ENCODE measurements around the gene MACROD1. TPM values are rescaled to one million over a fixed set of nuclear protein-coding genes. Genes with fewer than 3 reads are reported as not detected.

MACROD1 gene
- total and polyA plus RNA-seq, 10 of the 15 experiments (the other 5 are each of a cell fraction or from before 2014, with no cell fraction given) = 1.2 to 22.7 (median 11.3) TPM; not detected in 1

- CTCF ChIA-PET = interaction anchor here (0.5 to 1.4 kb wide), 3 partner anchors 8 to 192 kb away, joined by 3 to 4 read pairs (median 3); partner anchors contain the start of gene MACROD1
- RAD21 ChIA-PET (ENCODE audit: unreplicated experiment) = interaction anchor here (0.5 to 1.3 kb wide), 5 partner anchors 11 to 136 kb away, joined by 3 read pairs; partner anchors contain the start of gene MARK2
- H3K4me1 ChIP-seq (ENCODE audit: control insufficient read depth, insufficient read depth, low read length) = peaks cover 8% of the 10 kb centered on the region
- intact Hi-C loops (cut with micrococcal nuclease; ENCODE audit: unreplicated experiment) (no loop called here), in situ Hi-C loops (cut with MboI) (no loop called here)
- H3K27me3 ChIP-seq (replicated peaks in 1 of 2; ENCODE audit: control insufficient read depth in 2 of 2, insufficient read depth in 2 of 2, low read length in 1 of 2) = no peaks in the 10 kb centered on the region
- POLR2A ChIA-PET = interaction anchor here (0.8 to 2.4 kb wide), 3 partner anchors 9 to 14 kb away, joined by 4 to 11 read pairs (median 4); partner anchors contain the start of gene OTUB1
- ATAC-seq = peak; percentile 98
- peaks cover 39% of the 10 kb centered on the region for H3K79me2 ChIP-seq (ENCODE audit: control insufficient read depth, insufficient read depth, low read length)
- H4K20me1 ChIP-seq (ENCODE audit: control insufficient read depth, insufficient read depth) = no peaks in the 10 kb centered on the region
- peak within 1 kb of the TSS; percentile 96 for H3K27ac ChIP-seq (ENCODE audit: control insufficient read depth, insufficient read depth)
- peak within 1 kb of the TSS; percentile 99 for H3K9ac ChIP-seq (ENCODE audit: control insufficient read depth, insufficient read depth, low read length)
- BruUV-seq (replicated peaks) = TSS peak; percentile 88
- peak within 1 kb of the TSS; percentile 99 for H3K4me2 ChIP-seq (ENCODE audit: control insufficient read depth, insufficient read depth)
- WGBS (ENCODE audit: insufficient coverage, insufficient replicate concordance, low lambda C conversion rate, missing lambda C conversion rate) = under 1% methylated on average over 67 of the region's 67 CpGs
- H2AFZ ChIP-seq (ENCODE audit: control insufficient read depth, low read depth, low read length) = peak within 1 kb of the TSS; percentile 71
- DNase-seq (ENCODE audit: low read depth, low spot score) = peak; percentile 99
- H3K36me3 ChIP-seq (ENCODE audit: control insufficient read depth in 2 of 2, insufficient read depth in 2 of 2, low read length in 1 of 2) = peaks cover 5 to 10% of the 10 kb centered on the region in 2 experiments
- SMC1A ChIA-PET (ENCODE audit: uncharacterized antibody, unreplicated experiment) = no interaction called here
- H3K9me3 ChIP-seq (replicated peaks; ENCODE audit: control insufficient read depth, insufficient read depth, low read length) = no peaks in the 10 kb centered on the region
- peak within 1 kb of the TSS; percentile 100 for H3K4me3 ChIP-seq
- FAIRE-seq = peak; percentile 100
- no peak for TF ChIP-seq SRF (IDR thresholded peaks at IDR 0.05; ENCODE audit: low read depth in 2 of 2, low read length in 2 of 2)
- no peak for TF ChIP-seq MYB (IDR thresholded peaks at IDR 0.05; ENCODE audit: borderline replicate concordance, low read depth, low read length)
- peak; percentile 87 for TF ChIP-seq TAF1 (IDR thresholded peaks at IDR 0.05; ENCODE audit: borderline replicate concordance, low read depth, low read length)
- TF ChIP-seq, protein P1, sequence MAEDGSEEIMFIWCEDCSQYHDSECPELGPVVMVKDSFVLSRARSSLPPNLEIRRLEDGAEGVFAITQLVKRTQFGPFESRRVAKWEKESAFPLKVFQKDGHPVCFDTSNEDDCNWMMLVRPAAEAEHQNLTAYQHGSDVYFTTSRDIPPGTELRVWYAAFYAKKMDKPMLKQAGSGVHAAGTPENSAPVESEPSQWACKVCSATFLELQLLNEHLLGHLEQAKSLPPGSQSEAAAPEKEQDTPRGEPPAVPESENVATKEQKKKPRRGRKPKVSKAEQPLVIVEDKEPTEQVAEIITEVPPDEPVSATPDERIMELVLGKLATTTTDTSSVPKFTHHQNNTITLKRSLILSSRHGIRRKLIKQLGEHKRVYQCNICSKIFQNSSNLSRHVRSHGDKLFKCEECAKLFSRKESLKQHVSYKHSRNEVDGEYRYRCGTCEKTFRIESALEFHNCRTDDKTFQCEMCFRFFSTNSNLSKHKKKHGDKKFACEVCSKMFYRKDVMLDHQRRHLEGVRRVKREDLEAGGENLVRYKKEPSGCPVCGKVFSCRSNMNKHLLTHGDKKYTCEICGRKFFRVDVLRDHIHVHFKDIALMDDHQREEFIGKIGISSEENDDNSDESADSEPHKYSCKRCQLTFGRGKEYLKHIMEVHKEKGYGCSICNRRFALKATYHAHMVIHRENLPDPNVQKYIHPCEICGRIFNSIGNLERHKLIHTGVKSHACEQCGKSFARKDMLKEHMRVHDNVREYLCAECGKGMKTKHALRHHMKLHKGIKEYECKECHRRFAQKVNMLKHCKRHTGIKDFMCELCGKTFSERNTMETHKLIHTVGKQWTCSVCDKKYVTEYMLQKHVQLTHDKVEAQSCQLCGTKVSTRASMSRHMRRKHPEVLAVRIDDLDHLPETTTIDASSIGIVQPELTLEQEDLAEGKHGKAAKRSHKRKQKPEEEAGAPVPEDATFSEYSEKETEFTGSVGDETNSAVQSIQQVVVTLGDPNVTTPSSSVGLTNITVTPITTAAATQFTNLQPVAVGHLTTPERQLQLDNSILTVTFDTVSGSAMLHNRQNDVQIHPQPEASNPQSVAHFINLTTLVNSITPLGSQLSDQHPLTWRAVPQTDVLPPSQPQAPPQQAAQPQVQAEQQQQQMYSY (CRISPR knock-in tag; IDR thresholded peaks at IDR 0.05) = no peak
- no peak for TF ChIP-seq KAT2A (conservative IDR thresholded peaks at IDR 0.05; ENCODE audit: control insufficient read depth, low read depth, low read length)
- peak; percentile 91 for TF ChIP-seq PBX3 (IDR thresholded peaks at IDR 0.05; ENCODE audit: insufficient replicate concordance, low read depth, low read length)
- TF ChIP-seq PML (IDR thresholded peaks at IDR 0.05; ENCODE audit: low read length) = no peak
- no peak for TF ChIP-seq ZNF274 (IDR thresholded peaks at IDR 0.05; ENCODE audit: insufficient read depth, insufficient read length)
- TF ChIP-seq ZBTB33 (IDR thresholded peaks at IDR 0.05) = no peak
- no peak for TF ChIP-seq RAD21 (IDR thresholded peaks at IDR 0.05; ENCODE audit: insufficient read depth, low read depth, low read length)
- no peak for TF ChIP-seq HDAC6 (IDR thresholded peaks at IDR 0.05; ENCODE audit: unreplicated experiment)
- 0 out of 2 replicates have a peak, but pooled peaks have one; percentile 48 for TF ChIP-seq RUNX3 (IDR thresholded peaks at IDR 0.05; ENCODE audit: low read length)
- TF ChIP-seq ZNF622 (IDR thresholded peaks at IDR 0.05) = no peak
Measured at GRCh38 chr11:63974259-63975143, 191.4 kb downstream of the MACROD1 start, which contains the start of gene COX8A. COX8A (plus strand) TSS chr11:63974620; CDS start chr11:63974681, 61 bp downstream.

Data from GM12878 (cell line).